KMS-11 (cell line): ENCODE measurements around the gene ANKIB1.

ENCODE experiments used
- H2AFZ ChIP-seq: fragments of 200-600 bp; sonication (generic); 2 replicates; pipeline ENCODE4 v1.6.1; 2016; ENCODE audit warnings: antibody characterized with exemption, mixed run types, low read depth
- H3K27ac ChIP-seq: fragments of 200-600 bp; sonication (generic); 2 replicates; pipeline ENCODE4 v1.6.1; 2016; ENCODE audit warnings: mild to moderate bottlenecking, mixed run types
- H3K27me3 ChIP-seq: fragments of 200-600 bp; sonication (generic); 2 replicates; pipeline ENCODE4 v1.6.1; 2017; ENCODE audit warnings: mild to moderate bottlenecking, low read depth, mixed run types, moderate library complexity; ENCODE audit not compliant: insufficient read depth
- H3K36me3 ChIP-seq: fragments of 200-600 bp; sonication (generic); 2 replicates; pipeline ENCODE4 v1.6.1; 2017; ENCODE audit warnings: mild to moderate bottlenecking, mixed run types; ENCODE audit not compliant: insufficient read depth
- H3K4me1 ChIP-seq: fragments of 200-600 bp; sonication (generic); 2 replicates; pipeline ENCODE4 v1.6.1; 2016; ENCODE audit warnings: mild to moderate bottlenecking, low read depth, mixed run types; ENCODE audit not compliant: poor library complexity, severe bottlenecking
- H3K4me2 ChIP-seq: fragments of 200-600 bp; sonication (generic); 2 replicates; pipeline ENCODE4 v1.7.0; 2016; ENCODE audit warnings: mild to moderate bottlenecking, mixed run types
- H3K4me3 ChIP-seq: fragments of 200-600 bp; sonication (generic); IDR thresholded peaks from 2 replicates; pipeline ENCODE4 v1.6.1; 2017; ENCODE audit warnings: low read depth, low read length, mixed read lengths; ENCODE audit not compliant: insufficient read depth
- H3K79me2 ChIP-seq: fragments of 200-600 bp; sonication (generic); 2 replicates; pipeline ENCODE4 v1.6.1; 2016; ENCODE audit warnings: low read depth, mixed run types; ENCODE audit not compliant: insufficient read depth
- H3K9ac ChIP-seq: fragments of 200-600 bp; sonication (generic); 2 replicates; pipeline ENCODE4 v1.6.1; 2016; ENCODE audit warnings: mild to moderate bottlenecking, mixed run types
- H4K20me1 ChIP-seq: fragments of 200-600 bp; sonication (generic); 2 replicates; pipeline ENCODE4 v1.6.1; 2016; ENCODE audit warnings: mild to moderate bottlenecking, mixed run types; ENCODE audit not compliant: insufficient read depth
- TF ChIP-seq, protein P1 (sequence below): fragments of 200-600 bp; sonication (generic); conservative IDR thresholded peaks from 2 replicates; pipeline ENCODE4 v1.6.1; 2017; ENCODE audit warnings: low read depth, mild to moderate bottlenecking, antibody characterized with exemption, low read length, moderate library complexity, mixed read lengths

Gene ANKIB1

DNA sequence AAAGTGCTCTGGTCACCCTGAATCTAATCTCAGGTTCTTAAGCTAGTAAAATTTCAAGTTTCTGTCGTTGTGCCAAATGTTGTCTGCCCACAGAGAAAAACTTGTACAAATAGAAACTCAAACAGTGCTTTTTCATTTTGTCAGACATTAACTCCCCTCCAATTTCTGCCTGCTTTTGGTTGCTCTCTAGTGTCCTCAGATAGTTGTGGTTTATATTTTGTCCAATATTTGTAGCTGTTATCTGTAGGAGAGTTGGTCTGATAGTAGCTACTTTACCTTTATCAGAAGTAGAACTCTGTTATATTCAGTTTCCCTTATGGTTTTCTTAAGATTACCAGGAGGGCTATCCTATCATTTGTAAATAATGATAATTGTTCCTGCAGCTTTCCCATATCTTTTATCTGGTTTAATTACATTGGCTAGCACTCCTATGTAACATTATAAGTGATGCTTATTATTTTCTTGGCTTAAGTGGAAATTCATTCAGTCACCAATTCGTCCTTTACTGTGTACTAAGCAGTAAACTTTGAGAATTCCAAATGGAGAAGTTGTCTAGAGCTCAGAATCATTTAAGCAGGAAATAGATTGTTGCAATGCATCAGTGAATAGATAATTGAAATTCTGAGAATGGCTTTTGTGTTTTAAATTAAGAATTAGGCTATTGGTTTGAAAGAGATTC is 91.0 kb downstream of the ANKIB1 start:
- Histone ChIP-seq H3K4me1 (no peaks in the 10 kb centered on the region), H2AFZ (no peak overlapping the region), H3K4me3 (no peak overlapping the region), H3K27me3 (no peaks in the 10 kb centered on the region), H3K79me2 (no peaks in the 10 kb centered on the region), H3K36me3 (no peaks in the 10 kb centered on the region), H3K27ac (no peak overlapping the region), H3K9ac (no peak overlapping the region), H4K20me1 (no peaks in the 10 kb centered on the region), H3K4me2 (no peak overlapping the region)
- TF ChIP-seq, protein P1, sequence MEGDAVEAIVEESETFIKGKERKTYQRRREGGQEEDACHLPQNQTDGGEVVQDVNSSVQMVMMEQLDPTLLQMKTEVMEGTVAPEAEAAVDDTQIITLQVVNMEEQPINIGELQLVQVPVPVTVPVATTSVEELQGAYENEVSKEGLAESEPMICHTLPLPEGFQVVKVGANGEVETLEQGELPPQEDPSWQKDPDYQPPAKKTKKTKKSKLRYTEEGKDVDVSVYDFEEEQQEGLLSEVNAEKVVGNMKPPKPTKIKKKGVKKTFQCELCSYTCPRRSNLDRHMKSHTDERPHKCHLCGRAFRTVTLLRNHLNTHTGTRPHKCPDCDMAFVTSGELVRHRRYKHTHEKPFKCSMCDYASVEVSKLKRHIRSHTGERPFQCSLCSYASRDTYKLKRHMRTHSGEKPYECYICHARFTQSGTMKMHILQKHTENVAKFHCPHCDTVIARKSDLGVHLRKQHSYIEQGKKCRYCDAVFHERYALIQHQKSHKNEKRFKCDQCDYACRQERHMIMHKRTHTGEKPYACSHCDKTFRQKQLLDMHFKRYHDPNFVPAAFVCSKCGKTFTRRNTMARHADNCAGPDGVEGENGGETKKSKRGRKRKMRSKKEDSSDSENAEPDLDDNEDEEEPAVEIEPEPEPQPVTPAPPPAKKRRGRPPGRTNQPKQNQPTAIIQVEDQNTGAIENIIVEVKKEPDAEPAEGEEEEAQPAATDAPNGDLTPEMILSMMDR = no peak

- no peak overlapping the region for H3K4me2 ChIP-seq
- no peak overlapping the region for H3K27ac ChIP-seq
- H3K4me1 ChIP-seq = no peaks in the 10 kb centered on the region
- H4K20me1 ChIP-seq = no peaks in the 10 kb centered on the region
- no peaks in the 10 kb centered on the region for H3K36me3 ChIP-seq
- no peak overlapping the region for H3K4me3 ChIP-seq
- TF ChIP-seq, protein P1 = no peak
- no peaks in the 10 kb centered on the region for H3K79me2 ChIP-seq
- no peak overlapping the region for H3K9ac ChIP-seq
- H3K27me3 ChIP-seq = no peaks in the 10 kb centered on the region
- H2AFZ ChIP-seq = no peak overlapping the region
These were observed 94.2 kb downstream of the ANKIB1 start for GRCh38 chr7:92340016-92340415.

- TF ChIP-seq, protein P1 = no peak
- Histone ChIP-seq H3K36me3 (no peaks in the 10 kb centered on the region), H3K79me2 (no peaks in the 10 kb centered on the region), H3K4me3 (no peak overlapping the region), H3K27me3 (no peaks in the 10 kb centered on the region), H4K20me1 (no peaks in the 10 kb centered on the region), H3K4me2 (no peak overlapping the region), H3K9ac (no peak overlapping the region), H3K27ac (no peak overlapping the region), H2AFZ (no peak overlapping the region), H3K4me1 (no peaks in the 10 kb centered on the region)
These were observed 97.9 kb downstream of the ANKIB1 start for GRCh38 chr7:92343714-92344113.

GRCh38 chr7:92352009-92352408 is 106.2 kb downstream of the ANKIB1 start:
- Histone ChIP-seq H3K27ac (no peak overlapping the region), H4K20me1 (no peaks in the 10 kb centered on the region), H3K79me2 (no peaks in the 10 kb centered on the region), H3K4me1 (no peaks in the 10 kb centered on the region), H3K27me3 (no peaks in the 10 kb centered on the region), H3K4me2 (no peak overlapping the region), H2AFZ (no peak overlapping the region), H3K4me3 (no peak overlapping the region), H3K9ac (no peak overlapping the region), H3K36me3 (no peaks in the 10 kb centered on the region)
- TF ChIP-seq, protein P1 = no peak
